ENCODE data around the gene PRKD2.

- TF ChIP-seq CTCF (IDR thresholded peaks at IDR 0.05) (no peak), POLR2A (IDR thresholded peaks at IDR 0.05) (no peak)
Observed at GRCh38 chr19:46745030-46745429, 28.1 kb upstream of the PRKD2 start.

All from adrenal gland (tissue), 5 donors.